GM21528 (cell line): ENCODE data around the gene SPRR3.

Source experiments
- ATAC-seq: cut with Tn5 transposase; IDR thresholded peaks from one replicate; pipeline ENCODE4 v1.9.1; 2021; ENCODE audit warnings: mild to moderate bottlenecking, moderate library complexity; ENCODE audit not compliant: unreplicated experiment, low FRiP score

Gene SPRR3

DNA sequence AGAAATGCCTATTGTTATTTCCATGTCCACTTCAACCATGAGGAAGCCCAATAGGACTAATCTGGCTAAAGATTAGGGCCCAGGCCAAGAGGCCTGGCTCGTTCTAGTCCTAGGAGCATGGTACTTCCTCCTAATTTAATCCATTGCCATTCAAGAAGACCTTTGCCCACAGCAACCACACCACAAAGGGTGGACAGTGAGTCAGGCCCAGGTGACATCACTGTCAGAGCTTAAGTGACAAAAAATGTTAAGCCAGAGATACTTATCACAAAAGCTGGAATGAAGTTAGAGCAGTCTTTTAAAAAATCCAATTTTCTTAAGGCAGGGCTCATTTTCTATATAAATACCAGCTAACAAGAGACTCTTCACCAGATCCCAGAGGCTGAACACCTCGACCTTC is at the start of gene SPRR3:
TSS of gene SPRR3 (plus strand) at position 368 of the 400 bp plus-strand sequence. CDS start 1,272 bp downstream, outside the sequence.
- ATAC-seq = no peak

- ATAC-seq = no peak
Observed at GRCh38 chr1:152953761-152954160, 47.8 kb upstream of the SPRR3 start.

DNA sequence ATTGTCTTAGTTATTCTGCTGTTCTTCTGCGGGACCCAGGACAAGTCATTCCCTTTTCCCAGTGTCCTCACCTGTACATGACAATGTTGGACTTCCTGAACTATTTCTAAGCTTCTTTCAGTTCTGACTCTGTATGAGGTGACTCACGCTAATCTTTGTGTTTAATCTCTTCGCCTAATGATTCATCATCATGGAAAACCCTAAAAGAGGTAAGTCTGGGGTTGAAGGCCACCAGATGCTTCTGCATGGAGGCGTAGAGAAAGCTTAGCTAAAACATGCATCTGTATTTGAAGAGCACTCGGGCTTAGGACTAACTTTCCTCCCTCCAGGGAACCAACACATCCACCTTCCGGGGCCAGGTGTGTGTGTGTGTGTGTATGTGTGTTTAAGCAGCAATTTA is 47.1 kb upstream of the SPRR3 start:
- ATAC-seq = no peak

- ATAC-seq = no peak
Observed at GRCh38 chr1:152957561-152957960, 44.0 kb upstream of the SPRR3 start.

DNA sequence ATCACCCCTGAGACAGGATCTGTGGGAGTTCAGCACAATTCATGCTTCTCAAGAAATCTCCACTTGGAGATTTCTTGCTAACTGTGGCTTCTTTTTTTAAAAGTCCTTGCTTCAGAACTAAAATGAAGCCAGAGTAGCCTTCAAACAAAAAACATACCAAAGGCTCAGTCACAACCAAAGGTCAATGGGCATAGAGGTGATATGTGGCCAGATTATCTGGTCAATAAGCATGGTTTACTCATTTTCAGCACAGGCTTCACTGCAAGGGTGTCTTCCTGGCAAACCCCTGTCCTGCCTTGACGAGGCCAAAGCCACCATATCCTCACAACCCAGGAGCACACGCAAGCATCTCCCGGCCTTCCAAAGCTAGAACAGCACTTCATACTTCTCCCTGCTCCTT is 42.3 kb upstream of the SPRR3 start:
- no peak for ATAC-seq

- ATAC-seq = no peak
Observed at GRCh38 chr1:152959801-152960451, 41.6 kb upstream of the SPRR3 start.

GRCh38 chr1:152960452-152961044 is 41.0 kb upstream of the SPRR3 start:
- no peak for ATAC-seq

GRCh38 chr1:152961226-152961891 is 40.2 kb upstream of the SPRR3 start:
- no peak for ATAC-seq

DNA sequence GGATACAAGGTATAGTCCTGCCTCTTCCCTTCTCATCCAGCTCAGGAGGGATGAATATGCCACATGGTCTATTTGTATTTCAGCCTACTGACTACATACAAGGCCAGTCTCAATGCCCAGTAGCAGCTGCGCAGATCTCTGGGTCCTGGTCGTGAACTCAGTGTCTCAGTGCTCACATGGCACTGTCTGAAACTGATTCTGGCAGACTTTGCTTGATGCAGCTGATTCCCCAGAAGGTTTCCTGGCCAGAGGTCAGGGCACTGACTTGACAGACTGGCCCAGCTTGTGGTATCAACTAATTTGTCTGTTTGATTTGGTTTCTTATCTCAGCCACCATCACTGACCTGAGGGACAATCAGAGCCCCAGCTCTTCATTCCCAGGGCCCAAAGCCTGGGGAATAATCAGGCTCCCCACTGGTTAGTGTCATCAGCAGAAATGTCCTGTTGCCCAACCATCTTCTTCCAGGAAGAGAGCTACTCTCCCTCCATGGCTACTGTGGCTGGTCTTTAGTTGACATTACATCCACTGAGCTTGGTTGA is 38.6 kb upstream of the SPRR3 start:
- no peak for ATAC-seq

DNA sequence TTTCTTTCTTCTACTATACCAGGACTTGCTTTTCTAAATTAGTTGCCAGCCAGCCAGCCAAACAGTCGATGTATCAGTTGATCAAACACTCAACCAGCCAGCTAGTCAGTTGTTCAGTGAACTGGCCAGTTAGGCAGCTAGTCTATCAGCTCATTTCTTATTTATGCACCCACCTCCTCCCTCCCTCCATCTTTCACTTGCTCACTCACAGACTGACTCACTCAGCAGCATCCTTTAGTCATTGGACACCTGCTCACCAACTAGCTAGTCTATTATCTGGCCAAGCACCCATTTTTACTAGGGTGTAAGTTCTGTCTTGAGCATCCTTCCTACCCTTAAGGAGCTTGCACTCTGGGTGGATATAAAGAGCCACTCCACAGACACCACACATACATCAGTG is 37.0 kb upstream of the SPRR3 start:
- ATAC-seq = no peak

DNA sequence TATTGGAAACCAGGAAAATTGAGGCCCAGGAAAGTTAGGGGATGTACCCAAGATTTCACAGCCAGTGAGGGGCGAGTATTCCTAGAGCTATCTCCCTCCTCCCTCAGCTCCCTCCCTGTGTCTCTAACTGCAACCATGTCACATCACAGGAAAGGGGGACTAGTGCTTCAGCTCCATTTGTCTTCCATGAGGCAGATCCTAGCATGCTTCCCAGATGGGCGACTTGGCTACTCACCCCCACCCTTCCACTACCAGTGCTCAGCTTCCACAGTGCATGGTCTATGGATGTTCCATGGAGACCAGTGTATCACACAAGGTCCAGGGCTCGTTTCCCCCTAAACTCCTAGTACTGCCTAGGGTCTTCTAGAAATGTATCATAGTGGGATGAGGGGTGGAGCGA is 35.7 kb upstream of the SPRR3 start:
- no peak for ATAC-seq

DNA sequence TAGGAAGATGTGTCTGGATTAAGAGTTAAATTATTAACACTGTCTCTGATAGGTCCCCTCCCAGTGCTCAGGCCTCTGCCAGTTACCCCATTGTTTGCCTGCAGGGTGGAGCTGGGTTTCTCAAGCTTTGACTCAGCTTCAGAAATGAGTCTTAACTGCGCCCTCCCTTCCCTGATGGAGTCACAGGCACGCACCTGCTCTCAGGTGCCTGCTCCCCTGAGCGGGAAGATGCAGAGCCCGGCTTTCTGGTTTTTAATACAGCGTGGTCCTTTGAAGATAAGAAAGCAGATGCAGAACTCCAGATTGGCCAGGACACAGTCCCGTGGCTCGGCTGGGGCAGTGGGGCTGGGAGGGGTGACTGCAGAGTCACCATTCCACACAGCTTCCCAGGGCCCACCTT is 34.3 kb upstream of the SPRR3 start:
- no peak for ATAC-seq

- ATAC-seq = peak; percentile 88
Observed at GRCh38 chr1:152968248-152968647, 33.3 kb upstream of the SPRR3 start.

DNA sequence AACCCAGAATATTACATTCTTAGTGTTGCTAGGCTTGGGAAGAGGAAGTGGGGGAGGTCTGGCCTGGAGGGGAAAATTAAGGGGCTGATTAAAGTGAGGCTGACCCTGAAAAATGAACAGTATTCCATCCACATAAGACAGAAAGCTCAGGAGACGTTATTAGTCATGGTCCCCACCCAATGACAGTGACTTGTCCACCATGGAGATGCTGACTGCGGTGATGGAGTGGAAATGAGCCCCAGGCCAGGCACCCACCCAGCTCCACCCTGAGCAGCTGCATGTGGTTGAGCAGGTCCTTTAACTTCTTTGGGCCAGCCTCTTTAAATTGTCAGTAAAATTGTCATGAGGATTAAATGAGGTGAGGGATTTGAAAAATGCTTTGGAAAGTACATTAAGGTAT is 32.5 kb upstream of the SPRR3 start:
- no peak for ATAC-seq

DNA sequence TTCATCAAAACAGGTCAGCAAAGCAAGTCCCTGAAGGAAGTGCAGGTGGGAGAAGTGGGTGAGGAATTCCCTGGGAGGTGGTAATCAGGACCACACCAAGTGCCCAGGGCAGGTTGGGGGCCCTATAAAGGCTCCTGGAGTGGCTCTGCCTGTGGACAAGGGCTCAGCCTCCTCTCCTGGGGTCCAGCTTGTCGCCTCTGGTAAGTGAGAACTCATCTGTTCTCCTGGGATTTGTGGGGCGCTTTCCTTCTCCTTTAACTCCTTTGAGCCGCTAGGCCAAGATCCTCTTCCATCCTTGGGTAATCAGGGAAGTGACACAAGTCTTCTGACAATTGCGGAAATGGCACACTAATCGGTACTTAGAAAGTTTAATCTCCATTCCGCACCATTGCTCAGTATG is 31.1 kb upstream of the SPRR3 start, which contains the start of gene SPRR4:
TSS of gene SPRR4 (plus strand) at position 154 of the 400 bp plus-strand sequence. CDS start 1,243 bp downstream, outside the sequence.
- no peak for ATAC-seq

GRCh38 chr1:152972196-152972886 is 29.2 kb upstream of the SPRR3 start:
- ATAC-seq = no peak

DNA sequence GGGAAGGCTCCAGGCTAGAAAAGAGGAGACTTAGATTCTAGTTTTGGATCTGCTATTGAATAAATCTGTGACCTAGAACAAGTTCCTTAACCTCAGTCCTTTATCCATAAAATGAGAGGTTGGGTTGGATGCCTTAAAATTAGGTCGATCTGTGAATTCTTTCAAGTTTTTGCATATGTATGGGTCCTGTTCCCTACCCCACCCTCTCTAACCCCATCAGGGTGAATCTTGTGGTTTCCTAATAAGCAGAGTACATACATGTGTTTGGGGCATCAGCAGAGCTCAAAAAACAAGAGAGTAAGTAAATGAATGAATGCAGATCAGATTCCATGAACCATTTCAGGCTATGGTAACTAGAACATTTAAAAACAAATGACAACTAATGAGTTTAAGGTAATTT is 24.9 kb upstream of the SPRR3 start:
- no peak for ATAC-seq

GRCh38 chr1:152977614-152978013 is 23.9 kb upstream of the SPRR3 start:
- ATAC-seq = no peak

- no peak for ATAC-seq
Observed at GRCh38 chr1:152980676-152981075, 20.9 kb upstream of the SPRR3 start.

DNA sequence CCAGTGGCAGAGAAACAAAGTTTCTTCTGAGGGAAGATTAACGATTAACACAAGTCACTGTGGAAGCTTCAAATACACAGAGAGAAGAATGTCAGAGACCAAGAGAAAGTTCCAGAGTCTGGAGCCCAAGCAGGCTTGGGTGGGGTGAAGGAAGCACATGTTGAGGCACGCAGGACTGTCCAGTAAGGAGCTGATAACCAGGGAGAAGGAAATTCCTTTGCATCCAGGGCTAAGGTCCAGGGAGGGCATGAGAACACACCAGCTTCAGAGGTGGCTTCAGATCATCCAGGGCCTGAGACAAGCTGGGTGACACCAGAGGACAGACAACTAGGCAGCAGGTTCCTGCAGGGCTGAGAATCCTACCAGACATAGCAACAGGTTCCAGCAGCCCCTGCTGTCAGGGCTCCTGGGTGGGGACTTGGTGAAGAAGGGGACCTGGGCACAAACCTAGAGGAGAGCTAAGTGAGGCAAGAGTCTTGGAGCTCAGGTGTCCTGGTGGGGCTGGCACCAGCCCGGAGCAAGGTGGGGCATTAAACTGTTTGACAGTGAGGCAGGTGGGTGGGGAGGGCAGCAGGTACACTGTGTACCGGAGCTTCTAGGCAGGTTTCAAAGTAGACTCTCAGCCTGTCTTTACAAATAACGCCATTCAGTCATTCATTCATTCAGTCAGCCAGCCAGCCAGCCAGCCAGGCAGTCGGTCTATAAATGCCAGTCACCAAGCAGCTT is 20.2 kb upstream of the SPRR3 start:
- no peak for ATAC-seq
